Mucosa of rectum (tissue), 2 donors: ENCODE results near the gene PLN.

Experiments
- H3K27ac ChIP-seq, 2 donors: one replicate each; pipeline ENCODE4 v1.7.0; 2013; ENCODE audit warnings: inconsistent platforms in 2 of 2, low read depth in 2 of 2, low read length in 2 of 2
- H3K27me3 ChIP-seq, 2 donors: one replicate each; pipeline ENCODE4 v1.7.0; 2013; ENCODE audit warnings: low read length in 2 of 2; ENCODE audit not compliant: control insufficient read depth in 2 of 2, insufficient read depth in 2 of 2
- H3K36me3 ChIP-seq, 2 donors: one replicate each; pipeline ENCODE4 v1.7.0; 2013; ENCODE audit warnings: low read length in 2 of 2; ENCODE audit not compliant: control insufficient read depth in 2 of 2, insufficient read depth in 2 of 2
- H3K4me1 ChIP-seq, 2 donors: one replicate each; pipeline ENCODE4 v1.7.0; 2013; ENCODE audit warnings: low read length in 2 of 2, mild to moderate bottlenecking in 1 of 2; ENCODE audit not compliant: control insufficient read depth in 2 of 2, insufficient read depth in 2 of 2
- H3K4me3 ChIP-seq, 2 donors: one replicate each; pipeline ENCODE4 v1.7.0; 2013; ENCODE audit warnings: low read length in 2 of 2
- H3K9ac ChIP-seq, 2 donors: one replicate each; pipeline ENCODE4 v1.7.0; 2013; ENCODE audit warnings: low read length in 2 of 2, low read depth in 1 of 2, mild to moderate bottlenecking in 1 of 2
- H3K9me3 ChIP-seq, 2 donors: one replicate each; pipeline ENCODE4 v1.7.0; 2013; ENCODE audit warnings: low read length in 2 of 2; ENCODE audit not compliant: control insufficient read depth in 2 of 2
- donor health status: healthy.
- donor health status: Normal muscosa, but diverticular disease.

The PLN gene

DNA sequence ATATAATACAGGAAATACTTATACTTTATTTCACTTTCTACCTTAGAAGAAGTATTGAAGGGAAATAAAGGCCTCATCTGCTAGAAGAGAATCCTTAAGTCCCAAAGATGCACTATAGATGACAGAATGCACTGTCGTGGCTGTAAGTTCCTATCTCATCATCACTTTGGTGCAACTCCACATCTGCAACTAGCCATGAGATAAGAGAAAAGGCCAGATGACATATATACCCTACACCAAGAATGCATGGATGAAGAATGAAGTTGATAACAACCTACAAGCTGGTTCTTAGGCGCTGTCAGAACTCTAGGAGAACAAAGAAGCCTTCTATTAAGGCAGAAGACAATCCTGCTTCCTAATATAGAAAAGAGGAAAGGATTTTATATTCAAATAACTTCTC lies 11.6 kb upstream of the PLN start:
- H3K9ac ChIP-seq, result no peak overlapping the region
- no peak overlapping the region for H3K27ac ChIP-seq
- no peaks in the 10 kb centered on the region for H3K9me3 ChIP-seq
- no peaks in the 10 kb centered on the region for H3K36me3 ChIP-seq
- no peak overlapping the region for H3K4me3 ChIP-seq
- H3K27me3 ChIP-seq, result no peaks in the 10 kb centered on the region
- H3K4me1 ChIP-seq, result no peaks in the 10 kb centered on the region

DNA sequence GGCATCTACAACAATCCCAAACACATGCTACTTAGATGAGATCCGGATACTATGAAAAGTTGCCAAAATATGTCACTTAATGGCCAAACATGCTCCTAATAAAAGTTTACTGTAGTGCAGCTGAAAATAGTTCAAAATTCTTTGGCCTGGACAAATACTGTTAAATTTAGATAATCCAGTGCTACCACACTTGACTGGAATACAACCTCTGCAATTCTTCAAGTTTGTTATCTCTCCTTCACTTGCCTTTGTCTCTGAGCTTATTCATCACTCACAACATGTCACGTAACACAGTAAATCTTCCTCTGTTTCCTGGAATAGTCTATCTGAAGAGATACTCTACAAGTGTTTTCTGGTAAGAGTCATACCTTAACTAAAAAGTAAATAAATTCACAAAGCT lies 10.5 kb upstream of the PLN start:
- Histone ChIP-seq H3K9ac (no peak overlapping the region), H3K27me3 (no peaks in the 10 kb centered on the region), H3K4me1 (no peaks in the 10 kb centered on the region), H3K9me3 (no peaks in the 10 kb centered on the region), H3K36me3 (no peaks in the 10 kb centered on the region), H3K4me3 (no peak overlapping the region), H3K27ac (no peak overlapping the region)

DNA sequence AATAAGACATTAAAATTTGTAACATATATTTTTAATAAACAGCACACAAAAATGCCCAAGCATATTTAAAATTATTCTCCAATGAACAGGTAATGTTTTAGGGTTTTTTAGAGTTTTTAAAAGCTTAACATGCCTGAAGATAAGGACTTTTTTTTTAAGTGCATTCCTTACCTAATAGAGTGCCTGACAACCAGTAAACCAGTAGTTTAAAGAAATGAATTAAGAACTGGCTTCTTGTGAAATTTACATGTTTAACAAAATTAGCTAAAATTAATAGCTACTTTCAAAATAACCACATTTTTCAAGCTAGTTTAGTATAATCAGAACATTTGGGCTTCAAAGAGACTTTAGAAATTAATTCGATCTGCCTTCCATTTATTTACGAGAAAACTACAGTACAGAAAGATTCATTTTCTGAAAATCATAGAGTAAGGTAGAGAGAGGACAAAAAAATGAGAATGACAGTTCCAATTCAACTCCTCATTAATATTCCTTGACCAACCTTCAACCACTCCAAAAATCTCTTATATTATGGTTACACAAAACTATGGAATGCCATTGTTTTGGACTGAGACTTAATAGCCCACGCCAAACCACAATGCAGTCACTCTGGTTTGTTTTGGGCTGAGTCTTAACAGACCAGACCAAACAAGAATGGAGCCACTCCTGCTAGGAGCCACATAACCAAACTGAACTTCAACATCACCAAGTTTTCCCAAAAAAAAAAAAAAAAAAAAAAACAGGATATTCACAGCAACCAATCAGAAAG lies 5.7 kb upstream of the PLN start:
- H3K27ac ChIP-seq, result no peak overlapping the region
- no peak overlapping the region for H3K4me3 ChIP-seq

DNA sequence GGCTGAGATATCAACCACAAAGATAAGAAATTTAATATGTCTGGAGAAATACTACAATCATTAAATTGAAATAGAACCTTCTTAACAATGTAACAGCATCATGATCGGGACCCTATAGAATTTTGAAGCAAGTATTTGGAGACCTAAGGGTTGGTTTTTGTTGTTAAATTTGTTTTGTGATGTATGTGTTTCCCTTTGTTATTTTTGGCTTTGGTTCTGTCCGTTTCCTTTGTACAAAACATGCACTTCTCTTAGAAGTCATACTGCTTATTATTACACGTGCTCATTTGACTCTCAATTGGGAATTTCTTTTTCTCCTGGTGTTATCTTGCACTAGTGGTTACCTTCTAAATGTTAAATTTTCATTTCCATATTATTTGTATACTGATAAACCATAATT lies 4.0 kb upstream of the PLN start:
- H3K27ac ChIP-seq, result no peak overlapping the region
- no peaks in the 10 kb centered on the region for H3K9me3 ChIP-seq
- no peaks in the 10 kb centered on the region for H3K27me3 ChIP-seq
- no peak overlapping the region for H3K9ac ChIP-seq
- H3K4me3 ChIP-seq, result no peak overlapping the region
- H3K36me3 ChIP-seq, result no peaks in the 10 kb centered on the region
- H3K4me1 ChIP-seq, result no peaks in the 10 kb centered on the region

More for the DNA sequence above, 5.7 kb upstream of the PLN start:
- Histone ChIP-seq H3K4me1 (no peaks in the 10 kb centered on the region), H3K27me3 (no peaks in the 10 kb centered on the region), H3K36me3 (no peaks in the 10 kb centered on the region), H3K9ac (no peak overlapping the region), H3K9me3 (no peaks in the 10 kb centered on the region)

DNA sequence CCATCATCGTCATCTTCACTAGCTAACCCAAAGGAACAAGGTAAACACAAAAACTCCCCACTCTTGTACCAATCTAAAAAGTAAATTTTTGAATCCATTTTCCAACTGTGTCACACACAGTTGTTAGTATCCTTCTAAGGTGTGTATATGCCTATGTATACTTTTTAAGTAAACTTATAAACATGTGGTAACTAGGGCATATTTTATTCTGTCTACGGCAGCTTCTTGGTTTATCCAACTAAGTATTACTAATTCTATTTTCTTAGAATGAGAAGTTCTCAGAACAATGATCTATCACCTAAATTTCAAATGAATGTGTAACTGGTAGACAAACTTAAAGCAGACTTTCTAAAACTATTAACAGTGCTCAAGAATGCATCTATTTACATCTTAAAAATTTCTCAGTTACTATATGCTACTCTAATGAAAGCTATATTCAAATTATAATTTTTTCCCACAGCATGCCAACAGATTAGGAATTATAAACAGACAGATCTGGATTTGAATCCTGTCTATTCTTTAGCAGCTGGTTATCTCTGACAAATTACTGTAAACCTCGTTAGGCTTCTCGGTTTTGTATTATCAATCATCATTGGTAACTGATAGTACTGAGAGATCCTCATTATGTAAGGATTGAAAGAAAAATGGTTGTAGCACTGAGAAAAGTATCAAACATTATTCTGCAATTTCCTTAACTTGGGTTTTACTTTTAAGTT lies 1.8 kb upstream of the PLN start:
- Histone ChIP-seq H3K4me3 (no peak overlapping the region), H3K9me3 (no peaks in the 10 kb centered on the region), H3K27me3 (no peaks in the 10 kb centered on the region), H3K36me3 (no peaks in the 10 kb centered on the region), H3K9ac (no peak overlapping the region), H3K27ac (peak overlapping the region in 1 of 2 donors; percentile 34), H3K4me1 (no peaks in the 10 kb centered on the region)

DNA sequence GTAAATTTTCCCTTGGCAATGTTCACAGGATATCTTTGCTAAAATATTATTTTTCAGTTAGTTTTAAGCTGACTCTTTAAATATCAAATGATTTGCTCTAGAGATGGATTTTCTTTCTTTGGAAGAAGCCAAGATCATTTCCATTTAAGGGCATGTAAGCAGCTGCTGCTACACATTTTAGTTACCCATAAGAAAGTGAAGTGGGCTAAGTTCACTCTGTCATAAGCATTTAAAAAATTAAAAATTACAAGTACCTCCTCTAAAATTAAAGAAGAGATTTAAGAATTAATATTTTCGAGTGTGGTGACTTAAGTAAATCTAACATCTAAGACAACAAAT lies 1.2 kb upstream of the PLN start:
- peak overlapping the region in 1 of 2 donors; percentile 34 for H3K27ac ChIP-seq

DNA sequence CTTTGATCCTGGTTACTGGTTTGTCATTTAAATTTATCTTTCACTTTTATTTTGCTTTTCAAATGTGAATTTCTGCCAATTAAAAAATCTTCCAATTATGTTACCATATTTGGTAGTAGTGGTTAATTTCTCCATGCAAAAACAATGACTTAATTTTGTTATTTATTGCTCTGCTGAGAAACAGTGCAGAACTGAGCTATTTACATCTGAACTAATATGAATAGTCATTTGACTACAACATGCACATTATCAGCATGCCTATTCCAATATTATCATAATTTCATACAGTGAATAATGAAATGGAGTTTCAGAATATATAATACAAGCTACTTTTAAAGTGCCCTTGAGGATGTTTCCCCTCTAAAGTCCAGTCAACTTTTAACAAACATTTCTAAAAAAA lies 517 bp downstream of the PLN start:
- peak overlapping the region; percentile 11 to 16 for H3K4me3 ChIP-seq
- no peaks in the 10 kb centered on the region for H3K9me3 ChIP-seq
- no peaks in the 10 kb centered on the region for H3K36me3 ChIP-seq
- no peak overlapping the region for H3K9ac ChIP-seq
- no peak overlapping the region for H3K27ac ChIP-seq
- no peaks in the 10 kb centered on the region for H3K4me1 ChIP-seq
- no peaks in the 10 kb centered on the region for H3K27me3 ChIP-seq

More for the DNA sequence above, 1.2 kb upstream of the PLN start:
- H3K27me3 ChIP-seq, result no peaks in the 10 kb centered on the region
- no peaks in the 10 kb centered on the region for H3K4me1 ChIP-seq
- H3K9ac ChIP-seq, result no peak overlapping the region
- H3K36me3 ChIP-seq, result no peaks in the 10 kb centered on the region
- no peak overlapping the region for H3K4me3 ChIP-seq
- no peaks in the 10 kb centered on the region for H3K9me3 ChIP-seq

DNA sequence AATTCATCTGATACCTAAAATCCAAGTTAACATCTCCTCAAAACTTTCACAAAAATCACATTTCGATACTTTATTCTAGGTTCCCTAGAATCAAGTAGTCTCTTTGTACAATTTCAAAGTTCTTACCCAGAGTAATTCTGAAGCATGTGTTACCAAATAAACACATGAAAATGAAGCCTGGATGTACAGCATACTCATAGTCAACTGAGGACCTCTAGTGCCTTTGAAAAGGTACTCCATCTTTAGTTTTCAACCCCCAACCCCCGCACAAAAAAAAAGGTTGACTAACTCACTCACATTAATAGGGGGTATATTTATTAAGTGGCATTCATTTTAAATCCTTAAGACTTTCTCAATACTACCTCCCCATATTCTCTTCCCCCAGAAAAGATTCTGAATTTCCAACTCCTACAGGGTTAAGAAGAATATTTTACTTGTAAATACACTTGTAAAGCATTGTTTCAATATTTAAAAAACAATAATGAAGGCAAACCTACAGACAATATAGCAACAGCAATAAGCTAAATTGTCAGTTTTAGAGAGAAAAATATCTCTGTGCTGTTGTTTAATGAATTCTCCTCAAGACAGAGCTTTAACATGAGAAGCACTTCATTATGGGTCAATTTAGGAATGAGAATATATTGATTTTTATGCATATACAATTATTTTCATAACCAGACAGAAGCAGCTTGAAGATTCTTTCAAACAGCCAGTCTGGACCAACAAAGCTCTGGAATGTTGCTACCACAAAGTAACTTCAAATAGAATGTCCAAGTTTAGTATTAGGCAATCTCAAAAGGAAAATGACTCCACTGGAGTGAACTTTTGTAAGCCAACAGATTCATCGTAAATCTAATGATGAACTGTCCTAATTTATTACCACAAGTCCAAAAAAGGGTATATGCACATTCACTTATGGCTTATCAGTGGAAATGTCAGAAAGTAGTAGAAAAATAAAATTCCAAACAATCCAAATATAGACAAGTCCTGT lies 3.3 kb downstream of the PLN start:
- no peak overlapping the region for H3K9ac ChIP-seq
- H3K27ac ChIP-seq, result no peak overlapping the region
- H3K4me1 ChIP-seq, result no peaks in the 10 kb centered on the region

DNA sequence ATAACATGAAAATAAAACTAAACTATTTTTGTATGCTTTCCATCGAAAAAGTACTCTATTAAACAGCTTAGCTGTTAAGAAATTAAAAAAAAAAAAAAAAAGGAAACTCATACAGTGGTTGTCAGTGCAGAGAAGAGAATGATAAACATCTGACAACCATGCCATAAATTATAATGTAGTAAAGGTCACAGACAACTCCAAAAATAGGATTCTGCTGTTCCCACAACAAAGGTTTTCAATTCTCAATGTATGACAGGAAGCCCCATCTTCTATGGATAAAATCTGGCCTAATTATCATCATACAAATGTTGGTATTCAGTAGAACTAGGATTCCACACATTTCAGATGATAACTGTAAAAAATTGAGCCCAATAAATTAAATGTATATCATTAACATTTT lies 5.0 kb downstream of the PLN start:
- no peak overlapping the region for H3K4me3 ChIP-seq
- no peak overlapping the region for H3K9ac ChIP-seq
- no peaks in the 10 kb centered on the region for H3K27me3 ChIP-seq
- no peak overlapping the region for H3K27ac ChIP-seq
- H3K36me3 ChIP-seq, result no peaks in the 10 kb centered on the region
- no peaks in the 10 kb centered on the region for H3K4me1 ChIP-seq
- no peaks in the 10 kb centered on the region for H3K9me3 ChIP-seq

More for the DNA sequence above, 3.3 kb downstream of the PLN start:
- Histone ChIP-seq H3K36me3 (no peaks in the 10 kb centered on the region), H3K27me3 (no peaks in the 10 kb centered on the region), H3K9me3 (no peaks in the 10 kb centered on the region), H3K4me3 (no peak overlapping the region)

DNA sequence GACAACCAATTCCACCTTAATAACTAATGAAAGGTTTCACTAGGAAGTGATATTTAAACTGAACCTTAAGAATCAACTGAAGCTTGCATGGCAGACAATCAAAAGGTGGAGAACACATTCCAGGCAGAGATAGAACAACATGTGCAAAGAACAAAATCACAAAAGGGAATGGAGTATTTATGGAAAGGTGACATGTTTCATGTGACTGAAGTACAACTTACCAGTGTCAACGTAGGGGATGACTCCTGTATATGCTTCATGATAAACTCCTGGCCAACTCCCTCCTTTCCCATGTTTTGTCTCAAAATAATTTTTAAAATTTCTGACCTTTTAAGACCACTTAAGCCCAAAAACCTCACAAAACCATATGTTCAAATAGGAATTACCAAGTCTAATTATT lies 6.6 kb downstream of the PLN start:
- H3K4me3 ChIP-seq, result no peak overlapping the region
- H3K4me1 ChIP-seq, result no peaks in the 10 kb centered on the region
- H3K27ac ChIP-seq, result no peak overlapping the region
- H3K36me3 ChIP-seq, result no peaks in the 10 kb centered on the region
- no peaks in the 10 kb centered on the region for H3K27me3 ChIP-seq
- H3K9ac ChIP-seq, result no peak overlapping the region
- H3K9me3 ChIP-seq, result no peaks in the 10 kb centered on the region
